DMS153 (cell line): Measurements from ENCODE around the gene DPEP1.
"Not testable (repeated sequence)": the region's sequence is repeated elsewhere in the genome, so short reads cannot be mapped to it uniquely, and the experiment has no call there.

Source experiments
- DNase-seq: peaks from one replicate; lab custom pipeline; 2025; lab: John Stamatoyannopoulos, UW

DPEP1 gene

GRCh38 chr16:89619840-89620239 lies 6.4 kb downstream of the DPEP1 start:
- DNase-seq = no peak

GRCh38 chr16:89620406-89620841 lies 7.0 kb downstream of the DPEP1 start:
- no peak for DNase-seq

GRCh38 chr16:89621136-89621697 lies 7.8 kb downstream of the DPEP1 start:
- no peak for DNase-seq

- no peak for DNase-seq
These were observed 8.4 kb downstream of the DPEP1 start for GRCh38 chr16:89621698-89622409.

- no peak for DNase-seq
These were observed 10.2 kb downstream of the DPEP1 start for GRCh38 chr16:89623511-89624261.

GRCh38 chr16:89624777-89625761 lies 11.6 kb downstream of the DPEP1 start:
- DNase-seq = no peak

- no peak for DNase-seq
These were observed 16.6 kb downstream of the DPEP1 start for GRCh38 chr16:89629827-89630610.

GRCh38 chr16:89633064-89633631 lies 19.7 kb downstream of the DPEP1 start:
- no peak for DNase-seq

GRCh38 chr16:89634463-89635385 lies 21.3 kb downstream of the DPEP1 start:
- not testable (repeated sequence) for DNase-seq

GRCh38 chr16:89636663-89637062 lies 23.2 kb downstream of the DPEP1 start:
- no peak for DNase-seq

GRCh38 chr16:89637379-89637778 lies 23.9 kb downstream of the DPEP1 start:
- no peak for DNase-seq

- no peak for DNase-seq
These were observed 25.0 kb downstream of the DPEP1 start for GRCh38 chr16:89638455-89638854.

- DNase-seq = no peak
These were observed 25.9 kb downstream of the DPEP1 start for GRCh38 chr16:89639385-89639784.

GRCh38 chr16:89641458-89642119 lies 28.1 kb downstream of the DPEP1 start:
- no peak for DNase-seq

- DNase-seq = no peak
These were observed 29.1 kb downstream of the DPEP1 start for GRCh38 chr16:89642574-89642973.

GRCh38 chr16:89643769-89644300 lies 30.4 kb downstream of the DPEP1 start:
- DNase-seq = no peak

- DNase-seq = no peak
These were observed 31.7 kb downstream of the DPEP1 start for GRCh38 chr16:89645122-89645521.

GRCh38 chr16:89646270-89646669 lies 32.8 kb downstream of the DPEP1 start:
- DNase-seq = no peak

- no peak for DNase-seq
These were observed 33.5 kb downstream of the DPEP1 start for GRCh38 chr16:89646906-89647305.
